ENCODE data around the gene KCNAB2. TPM values are rescaled to one million over a fixed set of nuclear protein-coding genes. Genes with fewer than 3 reads are reported as not detected.

KCNAB2 gene
- polyA plus RNA-seq, 1 of the 3 experiments (the other 2 are of a cell fraction) = 7.6 TPM

DNA sequence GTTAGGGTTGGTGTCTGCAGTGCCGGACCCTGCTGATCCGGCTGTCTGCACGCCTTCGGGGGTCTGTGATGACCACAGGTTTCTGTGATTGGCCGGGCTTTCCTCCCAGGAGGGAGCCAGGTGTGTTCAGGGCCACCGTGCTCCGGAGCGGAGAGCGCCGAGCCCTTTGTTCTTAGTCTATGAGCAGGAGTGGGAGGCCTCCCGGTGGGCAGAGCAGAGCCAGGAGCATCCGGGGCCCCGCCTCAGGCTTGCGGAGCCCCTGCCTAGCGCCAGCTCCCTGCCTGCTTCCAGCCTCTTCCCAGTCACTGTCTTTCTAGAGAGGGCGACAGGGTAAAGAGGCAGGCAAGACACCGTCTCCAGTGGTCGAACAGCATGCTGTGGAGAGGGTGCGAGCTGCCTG lies 31.8 kb downstream of the KCNAB2 start:
- 82% methylated on average over 11 of the region's 19 CpGs for WGBS (ENCODE audit: low lambda C conversion rate)
- CTCF ChIA-PET = interaction anchor here (1.7 to 2.2 kb wide), 2 partner anchors 25 to 94 kb away, joined by 4 to 7 read pairs; no protein-coding TSS in a partner anchor
- no peaks in the 10 kb centered on the region for H3F3A ChIP-seq (replicated peaks; ENCODE audit: insufficient read depth)
- no peaks in the 10 kb centered on the region for H3K9me2 ChIP-seq
- H3K27me3 ChIP-seq (ENCODE audit: insufficient read depth) = no peaks in the 10 kb centered on the region
- TF ChIP-seq JUND (IDR thresholded peaks at IDR 0.05) (no peak), RXRA (IDR thresholded peaks at IDR 0.05; ENCODE audit: borderline replicate concordance, low read depth) (no peak), EZH2phosphoT487 (IDR thresholded peaks at IDR 0.05; ENCODE audit: borderline replicate concordance, low read depth) (no peak), RAD21 (IDR thresholded peaks at IDR 0.05; ENCODE audit: low read length) (no peak), ELF1 (IDR thresholded peaks at IDR 0.05) (no peak), RCOR1 (IDR thresholded peaks at IDR 0.05; ENCODE audit: low read length) (no peak), TCF12 (IDR thresholded peaks at IDR 0.05) (no peak), NFIC (IDR thresholded peaks at IDR 0.05; ENCODE audit: borderline replicate concordance) (no peak), POLR2AphosphoS5 (IDR thresholded peaks at IDR 0.05; ENCODE audit: low read depth, low read length) (no peak), FOXM1 (IDR thresholded peaks at IDR 0.05; ENCODE audit: low read depth) (no peak), SIN3A (IDR thresholded peaks at IDR 0.05; ENCODE audit: borderline replicate concordance, low read depth, low read length) (no peak), MEF2A (IDR thresholded peaks at IDR 0.05; ENCODE audit: borderline replicate concordance, low read depth) (no peak), MXI1 (IDR thresholded peaks at IDR 0.05; ENCODE audit: low read depth, low read length) (no peak), NRF1 (IDR thresholded peaks at IDR 0.05; ENCODE audit: low read depth, low read length) (no peak), RFX5 (IDR thresholded peaks at IDR 0.05; ENCODE audit: low read length) (no peak)
- TF ChIP-seq, protein P1, sequence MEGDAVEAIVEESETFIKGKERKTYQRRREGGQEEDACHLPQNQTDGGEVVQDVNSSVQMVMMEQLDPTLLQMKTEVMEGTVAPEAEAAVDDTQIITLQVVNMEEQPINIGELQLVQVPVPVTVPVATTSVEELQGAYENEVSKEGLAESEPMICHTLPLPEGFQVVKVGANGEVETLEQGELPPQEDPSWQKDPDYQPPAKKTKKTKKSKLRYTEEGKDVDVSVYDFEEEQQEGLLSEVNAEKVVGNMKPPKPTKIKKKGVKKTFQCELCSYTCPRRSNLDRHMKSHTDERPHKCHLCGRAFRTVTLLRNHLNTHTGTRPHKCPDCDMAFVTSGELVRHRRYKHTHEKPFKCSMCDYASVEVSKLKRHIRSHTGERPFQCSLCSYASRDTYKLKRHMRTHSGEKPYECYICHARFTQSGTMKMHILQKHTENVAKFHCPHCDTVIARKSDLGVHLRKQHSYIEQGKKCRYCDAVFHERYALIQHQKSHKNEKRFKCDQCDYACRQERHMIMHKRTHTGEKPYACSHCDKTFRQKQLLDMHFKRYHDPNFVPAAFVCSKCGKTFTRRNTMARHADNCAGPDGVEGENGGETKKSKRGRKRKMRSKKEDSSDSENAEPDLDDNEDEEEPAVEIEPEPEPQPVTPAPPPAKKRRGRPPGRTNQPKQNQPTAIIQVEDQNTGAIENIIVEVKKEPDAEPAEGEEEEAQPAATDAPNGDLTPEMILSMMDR (IDR thresholded peaks at IDR 0.05) = no peak
- TF ChIP-seq, protein P2, sequence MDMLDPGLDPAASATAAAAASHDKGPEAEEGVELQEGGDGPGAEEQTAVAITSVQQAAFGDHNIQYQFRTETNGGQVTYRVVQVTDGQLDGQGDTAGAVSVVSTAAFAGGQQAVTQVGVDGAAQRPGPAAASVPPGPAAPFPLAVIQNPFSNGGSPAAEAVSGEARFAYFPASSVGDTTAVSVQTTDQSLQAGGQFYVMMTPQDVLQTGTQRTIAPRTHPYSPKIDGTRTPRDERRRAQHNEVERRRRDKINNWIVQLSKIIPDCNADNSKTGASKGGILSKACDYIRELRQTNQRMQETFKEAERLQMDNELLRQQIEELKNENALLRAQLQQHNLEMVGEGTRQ (IDR thresholded peaks at IDR 0.05; ENCODE audit: borderline replicate concordance, low read depth, low read length) = no peak
- TF ChIP-seq, protein P3, sequence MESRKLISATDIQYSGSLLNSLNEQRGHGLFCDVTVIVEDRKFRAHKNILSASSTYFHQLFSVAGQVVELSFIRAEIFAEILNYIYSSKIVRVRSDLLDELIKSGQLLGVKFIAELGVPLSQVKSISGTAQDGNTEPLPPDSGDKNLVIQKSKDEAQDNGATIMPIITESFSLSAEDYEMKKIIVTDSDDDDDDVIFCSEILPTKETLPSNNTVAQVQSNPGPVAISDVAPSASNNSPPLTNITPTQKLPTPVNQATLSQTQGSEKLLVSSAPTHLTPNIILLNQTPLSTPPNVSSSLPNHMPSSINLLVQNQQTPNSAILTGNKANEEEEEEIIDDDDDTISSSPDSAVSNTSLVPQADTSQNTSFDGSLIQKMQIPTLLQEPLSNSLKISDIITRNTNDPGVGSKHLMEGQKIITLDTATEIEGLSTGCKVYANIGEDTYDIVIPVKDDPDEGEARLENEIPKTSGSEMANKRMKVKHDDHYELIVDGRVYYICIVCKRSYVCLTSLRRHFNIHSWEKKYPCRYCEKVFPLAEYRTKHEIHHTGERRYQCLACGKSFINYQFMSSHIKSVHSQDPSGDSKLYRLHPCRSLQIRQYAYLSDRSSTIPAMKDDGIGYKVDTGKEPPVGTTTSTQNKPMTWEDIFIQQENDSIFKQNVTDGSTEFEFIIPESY (IDR thresholded peaks at IDR 0.05; ENCODE audit: borderline replicate concordance, low read depth) = no peak
- TF ChIP-seq, protein P4, sequence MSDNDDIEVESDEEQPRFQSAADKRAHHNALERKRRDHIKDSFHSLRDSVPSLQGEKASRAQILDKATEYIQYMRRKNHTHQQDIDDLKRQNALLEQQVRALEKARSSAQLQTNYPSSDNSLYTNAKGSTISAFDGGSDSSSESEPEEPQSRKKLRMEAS (IDR thresholded peaks at IDR 0.05; ENCODE audit: low read depth) = no peak
- TF ChIP-seq, protein P5, sequence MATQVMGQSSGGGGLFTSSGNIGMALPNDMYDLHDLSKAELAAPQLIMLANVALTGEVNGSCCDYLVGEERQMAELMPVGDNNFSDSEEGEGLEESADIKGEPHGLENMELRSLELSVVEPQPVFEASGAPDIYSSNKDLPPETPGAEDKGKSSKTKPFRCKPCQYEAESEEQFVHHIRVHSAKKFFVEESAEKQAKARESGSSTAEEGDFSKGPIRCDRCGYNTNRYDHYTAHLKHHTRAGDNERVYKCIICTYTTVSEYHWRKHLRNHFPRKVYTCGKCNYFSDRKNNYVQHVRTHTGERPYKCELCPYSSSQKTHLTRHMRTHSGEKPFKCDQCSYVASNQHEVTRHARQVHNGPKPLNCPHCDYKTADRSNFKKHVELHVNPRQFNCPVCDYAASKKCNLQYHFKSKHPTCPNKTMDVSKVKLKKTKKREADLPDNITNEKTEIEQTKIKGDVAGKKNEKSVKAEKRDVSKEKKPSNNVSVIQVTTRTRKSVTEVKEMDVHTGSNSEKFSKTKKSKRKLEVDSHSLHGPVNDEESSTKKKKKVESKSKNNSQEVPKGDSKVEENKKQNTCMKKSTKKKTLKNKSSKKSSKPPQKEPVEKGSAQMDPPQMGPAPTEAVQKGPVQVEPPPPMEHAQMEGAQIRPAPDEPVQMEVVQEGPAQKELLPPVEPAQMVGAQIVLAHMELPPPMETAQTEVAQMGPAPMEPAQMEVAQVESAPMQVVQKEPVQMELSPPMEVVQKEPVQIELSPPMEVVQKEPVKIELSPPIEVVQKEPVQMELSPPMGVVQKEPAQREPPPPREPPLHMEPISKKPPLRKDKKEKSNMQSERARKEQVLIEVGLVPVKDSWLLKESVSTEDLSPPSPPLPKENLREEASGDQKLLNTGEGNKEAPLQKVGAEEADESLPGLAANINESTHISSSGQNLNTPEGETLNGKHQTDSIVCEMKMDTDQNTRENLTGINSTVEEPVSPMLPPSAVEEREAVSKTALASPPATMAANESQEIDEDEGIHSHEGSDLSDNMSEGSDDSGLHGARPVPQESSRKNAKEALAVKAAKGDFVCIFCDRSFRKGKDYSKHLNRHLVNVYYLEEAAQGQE (IDR thresholded peaks at IDR 0.05; ENCODE audit: low read depth, low read length) = no peak
- H3K9ac ChIP-seq = no peak overlapping the region
- no peak overlapping the region for H2AFZ ChIP-seq (ENCODE audit: low read depth)
- no peaks in the 10 kb centered on the region for H3K79me2 ChIP-seq (ENCODE audit: insufficient read depth)
- no peak overlapping the region for H3K4me2 ChIP-seq
- H3K9me3 ChIP-seq = no peaks in the 10 kb centered on the region
- peaks cover 0 to 24% of the 10 kb centered on the region in 2 experiments; a peak in 1 of 4 replicates for H3K4me1 ChIP-seq (ENCODE audit: control insufficient read depth in 1 of 2, insufficient read depth in 2 of 2, low read depth in 1 of 2, low read length in 1 of 2)
- no peaks in the 10 kb centered on the region for H4K20me1 ChIP-seq (ENCODE audit: insufficient read depth)
- no peaks in the 10 kb centered on the region for H3K36me3 ChIP-seq (replicated peaks in 1 of 2; ENCODE audit: control insufficient read depth in 1 of 2, insufficient read depth in 2 of 2, low read length in 1 of 2)
- H3K27ac ChIP-seq (ENCODE audit: low read depth in 2 of 2, low read length in 1 of 2) = no peak overlapping the region
- no peak overlapping the region for H3K4me3 ChIP-seq (ENCODE audit: low read depth in 2 of 2, low read length in 1 of 2)
- DNase-seq = no peak
- POLR2A ChIA-PET = interaction anchor here (0.6 kb wide), 1 partner anchor 430 kb away, joined by 3 read pairs; no protein-coding TSS in a partner anchor
